GM13977 (cell line): Measurements from ENCODE around the gene ZFPL1.

Experiments used
- DNase-seq: peaks from one replicate; pipeline ENCODE4 v3.0.0; 2012; ENCODE audit warnings: low spot score
- in situ Hi-C: fragments of 300-500 bp; cut with MboI; formaldehyde crosslinking; loops from one replicate; pipeline ENCODE4 v1.12.0; 2022; ENCODE audit warnings: low sequenced_read_pairs, low pct_unique_long_range_greater_than_20kb, mixed read lengths, inconsistent platforms; ENCODE audit not compliant: unreplicated experiment
- TF ChIP-seq, protein P1 (sequence below): IDR thresholded peaks from 2 replicates; pipeline ENCODE4 v1.5.1; 2012; ENCODE audit warnings: mild to moderate bottlenecking, control low read depth; ENCODE audit not compliant: insufficient read depth; ENCODE audit errors: extremely low read depth, missing control alignments

ZFPL1 gene

GRCh38 chr11:65096926-65097325, 12.9 kb downstream of the ZFPL1 start:
- in situ Hi-C loops: no loop called here
- DNase-seq: no peak
- TF ChIP-seq, protein P1, sequence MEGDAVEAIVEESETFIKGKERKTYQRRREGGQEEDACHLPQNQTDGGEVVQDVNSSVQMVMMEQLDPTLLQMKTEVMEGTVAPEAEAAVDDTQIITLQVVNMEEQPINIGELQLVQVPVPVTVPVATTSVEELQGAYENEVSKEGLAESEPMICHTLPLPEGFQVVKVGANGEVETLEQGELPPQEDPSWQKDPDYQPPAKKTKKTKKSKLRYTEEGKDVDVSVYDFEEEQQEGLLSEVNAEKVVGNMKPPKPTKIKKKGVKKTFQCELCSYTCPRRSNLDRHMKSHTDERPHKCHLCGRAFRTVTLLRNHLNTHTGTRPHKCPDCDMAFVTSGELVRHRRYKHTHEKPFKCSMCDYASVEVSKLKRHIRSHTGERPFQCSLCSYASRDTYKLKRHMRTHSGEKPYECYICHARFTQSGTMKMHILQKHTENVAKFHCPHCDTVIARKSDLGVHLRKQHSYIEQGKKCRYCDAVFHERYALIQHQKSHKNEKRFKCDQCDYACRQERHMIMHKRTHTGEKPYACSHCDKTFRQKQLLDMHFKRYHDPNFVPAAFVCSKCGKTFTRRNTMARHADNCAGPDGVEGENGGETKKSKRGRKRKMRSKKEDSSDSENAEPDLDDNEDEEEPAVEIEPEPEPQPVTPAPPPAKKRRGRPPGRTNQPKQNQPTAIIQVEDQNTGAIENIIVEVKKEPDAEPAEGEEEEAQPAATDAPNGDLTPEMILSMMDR: no peak

DNA sequence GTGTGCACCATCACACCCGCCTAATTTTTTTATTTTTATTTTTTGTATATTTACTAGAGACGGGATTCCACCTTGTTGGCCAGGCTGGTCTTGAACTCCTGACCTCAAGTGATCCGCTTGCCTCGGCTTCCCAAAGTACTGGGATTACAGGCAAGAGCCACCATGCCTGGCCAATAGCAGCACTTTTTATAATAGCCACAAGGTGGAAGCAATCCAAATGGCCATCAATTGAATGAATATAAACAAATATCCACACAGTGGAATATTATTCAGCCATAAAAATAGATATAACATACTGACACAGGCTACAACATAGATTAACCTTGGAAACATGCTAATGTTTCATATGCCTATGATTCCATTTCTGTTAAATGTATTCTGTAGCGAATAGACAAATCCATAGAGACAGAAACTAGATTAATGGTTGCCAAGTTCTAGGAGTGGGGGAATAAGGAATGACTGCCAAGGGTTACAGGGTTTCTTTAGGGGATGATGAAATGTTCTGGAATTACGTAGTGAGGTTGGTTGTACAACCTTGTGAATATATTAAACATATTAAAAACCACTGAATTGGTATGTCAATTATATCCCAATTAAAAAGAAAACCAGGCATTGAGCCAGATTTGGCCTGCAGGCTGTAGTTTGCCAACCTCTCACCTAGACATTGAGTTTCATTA, 16.8 kb downstream of the ZFPL1 start:
- DNase-seq: no peak
- TF ChIP-seq, protein P1: no peak
- in situ Hi-C loops: no loop called here

DNA sequence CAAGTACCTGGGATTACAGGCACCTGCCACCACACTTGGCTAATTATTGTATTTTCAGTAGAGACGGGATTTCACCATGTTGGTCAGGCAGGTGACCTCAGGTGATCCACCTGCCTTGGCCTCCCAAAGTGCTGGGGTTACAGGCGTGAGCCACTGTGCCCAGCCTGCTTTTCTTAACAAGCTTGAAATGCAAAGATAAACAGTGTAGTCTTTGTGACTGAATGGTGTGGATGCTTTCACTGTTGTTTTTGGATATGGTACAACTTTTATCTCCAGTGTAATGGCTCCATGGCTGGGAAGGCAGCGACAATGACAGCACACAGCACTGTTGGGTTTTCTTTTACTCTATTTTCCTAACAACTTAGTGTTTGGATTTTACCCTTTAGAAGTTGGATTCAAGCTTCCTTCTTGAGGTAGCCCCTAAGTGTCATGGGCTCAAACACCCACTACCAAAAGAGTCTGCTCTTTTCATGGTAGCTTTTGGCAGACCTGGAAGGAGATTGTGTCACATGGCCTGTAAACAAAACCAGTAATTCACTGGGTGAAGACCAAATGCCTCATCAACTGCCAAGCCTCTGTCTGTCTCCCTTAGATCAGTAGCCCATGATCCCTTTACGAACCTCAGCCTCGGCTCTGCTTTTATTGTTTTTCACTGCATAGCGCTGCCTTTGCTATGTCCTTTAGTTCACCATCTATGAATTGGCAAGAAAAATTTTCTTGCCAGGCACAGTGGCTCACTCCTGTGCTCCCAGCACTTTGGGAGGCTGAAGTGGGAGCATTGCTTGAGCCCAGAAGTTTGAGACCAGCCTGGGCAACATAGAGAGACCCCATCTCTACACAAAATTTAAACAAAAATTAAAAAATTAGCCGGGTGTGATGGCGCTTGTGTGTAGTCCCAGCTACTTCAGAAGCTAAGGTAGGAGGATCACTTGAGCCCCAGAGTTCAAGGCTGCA, 18.4 kb downstream of the ZFPL1 start:
- TF ChIP-seq, protein P1: no peak
- in situ Hi-C loops: no loop called here
- no peak for DNase-seq

- in situ Hi-C loops: no loop called here
- no peak for DNase-seq
- TF ChIP-seq, protein P1: no peak
These were observed 19.5 kb downstream of the ZFPL1 start for GRCh38 chr11:65103476-65103875.

DNA sequence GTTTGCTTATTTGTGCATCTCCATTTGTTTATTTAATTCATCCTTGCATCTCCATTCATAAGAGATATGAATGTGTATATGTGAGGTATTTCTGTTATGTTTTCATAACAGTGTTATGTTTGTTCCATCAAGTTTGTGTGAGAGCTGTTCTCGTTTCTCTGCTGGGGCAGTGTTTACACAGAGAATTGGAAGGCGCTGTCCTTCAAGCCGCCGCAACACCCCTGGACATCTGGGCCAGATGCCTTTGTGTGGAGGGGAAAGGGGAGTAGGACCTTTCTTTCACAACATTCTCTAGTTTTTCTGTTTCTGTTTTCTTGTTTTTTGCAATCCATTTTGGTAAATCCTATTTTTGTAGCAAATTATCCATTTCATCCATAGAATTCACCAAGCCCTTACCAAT, 20.6 kb downstream of the ZFPL1 start:
- in situ Hi-C loops: no loop called here
- DNase-seq: no peak
- TF ChIP-seq, protein P1: no peak

- in situ Hi-C loops: no loop called here
- no peak for DNase-seq
- TF ChIP-seq, protein P1: no peak
These were observed 23.1 kb downstream of the ZFPL1 start for GRCh38 chr11:65107078-65107477.
